ENCODE results near the gene PPP4R4. TPM values are rescaled to one million over a fixed set of nuclear protein-coding genes. Genes with fewer than 3 reads are reported as not detected.

Gene PPP4R4
- total RNA-seq, 6 experiments from 2014 or later, result 0.05 to 0.14 TPM; not detected in 4

DNA sequence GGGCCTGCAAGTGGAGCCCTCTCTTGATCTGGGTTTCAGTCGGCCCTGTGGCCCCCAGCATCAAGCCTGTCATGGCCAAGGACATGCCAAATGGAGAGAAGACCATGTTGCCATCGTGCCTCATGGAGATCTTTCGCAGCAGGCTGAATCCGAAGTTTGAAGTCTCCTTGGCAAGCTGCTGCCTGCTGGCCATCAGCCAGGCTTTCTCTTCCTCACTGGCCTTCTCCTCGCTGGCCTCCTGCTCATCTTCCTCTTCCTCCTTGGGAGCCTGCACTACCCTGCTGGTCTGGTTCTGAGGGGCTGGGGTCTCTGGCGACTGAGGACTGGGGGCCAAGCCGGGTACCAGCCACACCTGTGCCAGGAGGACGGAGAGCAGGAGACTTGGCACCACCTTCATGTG, 116.1 kb downstream of the PPP4R4 start:
- Mint-ChIP-seq H3K27me3 (ENCODE audit: insufficient read depth) (peaks cover 6% of the 10 kb centered on the region), H3K27ac (no peak overlapping the region), H3K4me3 (no peak overlapping the region)

DNA sequence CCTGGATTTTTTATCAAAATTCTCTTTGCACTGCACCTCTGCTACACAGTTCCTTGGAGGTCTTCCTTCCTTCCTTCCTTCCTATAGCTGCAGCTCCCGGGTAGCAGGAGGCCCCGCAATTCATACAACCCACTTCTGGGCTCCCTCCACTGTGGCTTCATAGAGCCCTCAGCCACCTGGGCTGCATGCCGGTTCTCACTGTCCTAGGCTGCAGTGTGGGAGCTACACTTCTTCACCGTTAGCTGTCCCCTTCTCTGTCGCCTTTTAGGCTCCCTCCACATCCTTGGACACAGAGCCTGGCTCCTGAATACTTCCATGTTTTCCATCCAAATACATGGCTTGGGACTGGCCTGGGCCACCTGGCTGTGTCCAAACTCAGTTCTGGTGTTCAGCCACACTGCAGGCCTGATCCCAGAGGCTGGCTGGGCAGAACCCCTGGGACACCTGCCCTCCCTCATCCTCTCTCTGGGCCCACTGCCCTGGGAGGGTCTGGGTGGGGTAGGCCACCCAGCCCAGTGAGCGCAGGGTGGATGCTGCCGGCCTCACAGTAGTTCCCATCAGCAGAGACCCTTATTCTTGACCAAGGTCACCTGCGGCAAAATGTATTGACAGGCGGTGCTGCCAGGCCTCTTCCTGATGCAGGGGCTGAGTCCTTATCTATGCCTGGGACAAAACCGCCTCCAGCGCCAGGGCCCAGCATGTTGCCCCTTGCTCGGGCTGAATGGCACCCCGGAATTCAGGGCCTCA, 117.2 kb downstream of the PPP4R4 start:
- H3K4me1 Mint-ChIP-seq (ENCODE audit: low read depth), result no peaks in the 10 kb centered on the region
- H3K36me3 Mint-ChIP-seq (ENCODE audit: low read depth), result no peaks in the 10 kb centered on the region
- H3K27ac Mint-ChIP-seq, result no peak overlapping the region
- DNase-seq, result no peak
- peaks cover 6% of the 10 kb centered on the region for H3K27me3 Mint-ChIP-seq (ENCODE audit: insufficient read depth)
- H3K4me3 Mint-ChIP-seq, result no peak overlapping the region
- TF ChIP-seq, protein P1, sequence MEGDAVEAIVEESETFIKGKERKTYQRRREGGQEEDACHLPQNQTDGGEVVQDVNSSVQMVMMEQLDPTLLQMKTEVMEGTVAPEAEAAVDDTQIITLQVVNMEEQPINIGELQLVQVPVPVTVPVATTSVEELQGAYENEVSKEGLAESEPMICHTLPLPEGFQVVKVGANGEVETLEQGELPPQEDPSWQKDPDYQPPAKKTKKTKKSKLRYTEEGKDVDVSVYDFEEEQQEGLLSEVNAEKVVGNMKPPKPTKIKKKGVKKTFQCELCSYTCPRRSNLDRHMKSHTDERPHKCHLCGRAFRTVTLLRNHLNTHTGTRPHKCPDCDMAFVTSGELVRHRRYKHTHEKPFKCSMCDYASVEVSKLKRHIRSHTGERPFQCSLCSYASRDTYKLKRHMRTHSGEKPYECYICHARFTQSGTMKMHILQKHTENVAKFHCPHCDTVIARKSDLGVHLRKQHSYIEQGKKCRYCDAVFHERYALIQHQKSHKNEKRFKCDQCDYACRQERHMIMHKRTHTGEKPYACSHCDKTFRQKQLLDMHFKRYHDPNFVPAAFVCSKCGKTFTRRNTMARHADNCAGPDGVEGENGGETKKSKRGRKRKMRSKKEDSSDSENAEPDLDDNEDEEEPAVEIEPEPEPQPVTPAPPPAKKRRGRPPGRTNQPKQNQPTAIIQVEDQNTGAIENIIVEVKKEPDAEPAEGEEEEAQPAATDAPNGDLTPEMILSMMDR (IDR thresholded peaks at IDR 0.05), result no peak
- H3K9me3 Mint-ChIP-seq, result peaks cover 64% of the 10 kb centered on the region

More for the DNA sequence above, 116.1 kb downstream of the PPP4R4 start:
- DNase-seq, result no peak
- TF ChIP-seq, protein P1 (IDR thresholded peaks at IDR 0.05), result no peak
- H3K36me3 Mint-ChIP-seq (ENCODE audit: low read depth), result no peaks in the 10 kb centered on the region
- H3K9me3 Mint-ChIP-seq, result peaks cover 57% of the 10 kb centered on the region
- H3K4me1 Mint-ChIP-seq (ENCODE audit: low read depth), result no peaks in the 10 kb centered on the region

DNA sequence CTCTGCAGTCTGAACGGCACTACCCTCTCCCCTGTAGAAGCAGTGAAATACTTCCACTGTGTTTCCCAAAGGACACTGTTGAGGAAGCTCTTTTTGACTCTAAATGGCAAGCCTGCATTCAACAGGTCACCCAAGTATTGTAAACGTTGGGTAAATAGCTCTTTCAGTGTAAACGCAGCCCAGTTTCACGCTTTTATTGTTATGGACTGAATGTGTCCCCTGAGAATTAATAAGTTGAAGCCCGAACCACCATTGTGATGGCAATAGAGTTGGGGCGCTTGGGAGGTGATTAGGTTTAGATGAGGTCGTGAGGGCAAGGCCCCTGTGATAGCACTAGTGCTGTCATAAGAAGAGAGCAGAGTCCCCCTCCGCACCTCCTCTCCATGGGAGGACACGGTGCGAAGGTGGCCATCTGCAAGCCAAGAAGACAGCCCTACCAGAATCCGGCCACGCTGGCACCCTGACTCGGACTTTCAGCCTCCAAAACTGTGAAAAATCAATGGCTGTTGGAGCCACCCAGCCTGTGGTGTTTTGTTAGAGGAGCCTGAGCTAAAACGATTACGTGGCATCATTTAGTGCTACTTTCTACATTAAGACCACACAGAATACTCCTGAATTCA, 117.9 kb downstream of the PPP4R4 start:
- Mint-ChIP-seq H3K27ac (no peak overlapping the region), H3K36me3 (ENCODE audit: low read depth) (no peaks in the 10 kb centered on the region), H3K4me3 (no peak overlapping the region), H3K4me1 (ENCODE audit: low read depth) (no peaks in the 10 kb centered on the region), H3K9me3 (peaks cover 63% of the 10 kb centered on the region), H3K27me3 (ENCODE audit: insufficient read depth) (peaks cover 6% of the 10 kb centered on the region)
- TF ChIP-seq, protein P1 (IDR thresholded peaks at IDR 0.05), result no peak
- no peak for DNase-seq

DNA sequence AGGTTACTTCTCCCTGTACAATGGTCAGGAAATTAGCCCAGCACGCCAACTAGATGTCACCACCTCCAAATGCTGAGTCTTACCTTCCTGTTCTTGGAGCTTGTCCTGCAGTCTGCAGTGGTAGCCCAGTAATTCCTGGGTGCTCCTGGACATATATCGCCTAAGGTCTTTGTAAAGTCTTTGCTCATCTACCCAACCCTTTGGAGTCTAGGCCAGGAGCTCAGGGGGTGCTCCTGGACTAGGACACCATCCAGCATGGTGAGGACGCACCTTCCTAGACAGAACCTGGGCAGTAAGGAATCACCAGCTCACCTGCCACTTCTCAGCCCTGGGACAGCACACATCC, 118.4 kb downstream of the PPP4R4 start:
- Mint-ChIP-seq H3K9me3 (peaks cover 65% of the 10 kb centered on the region), H3K4me3 (no peak overlapping the region), H3K27me3 (ENCODE audit: insufficient read depth) (peaks cover 6% of the 10 kb centered on the region), H3K36me3 (ENCODE audit: low read depth) (no peaks in the 10 kb centered on the region), H3K27ac (no peak overlapping the region), H3K4me1 (ENCODE audit: low read depth) (no peaks in the 10 kb centered on the region)
- no peak for DNase-seq
- TF ChIP-seq, protein P1 (IDR thresholded peaks at IDR 0.05), result no peak

DNA sequence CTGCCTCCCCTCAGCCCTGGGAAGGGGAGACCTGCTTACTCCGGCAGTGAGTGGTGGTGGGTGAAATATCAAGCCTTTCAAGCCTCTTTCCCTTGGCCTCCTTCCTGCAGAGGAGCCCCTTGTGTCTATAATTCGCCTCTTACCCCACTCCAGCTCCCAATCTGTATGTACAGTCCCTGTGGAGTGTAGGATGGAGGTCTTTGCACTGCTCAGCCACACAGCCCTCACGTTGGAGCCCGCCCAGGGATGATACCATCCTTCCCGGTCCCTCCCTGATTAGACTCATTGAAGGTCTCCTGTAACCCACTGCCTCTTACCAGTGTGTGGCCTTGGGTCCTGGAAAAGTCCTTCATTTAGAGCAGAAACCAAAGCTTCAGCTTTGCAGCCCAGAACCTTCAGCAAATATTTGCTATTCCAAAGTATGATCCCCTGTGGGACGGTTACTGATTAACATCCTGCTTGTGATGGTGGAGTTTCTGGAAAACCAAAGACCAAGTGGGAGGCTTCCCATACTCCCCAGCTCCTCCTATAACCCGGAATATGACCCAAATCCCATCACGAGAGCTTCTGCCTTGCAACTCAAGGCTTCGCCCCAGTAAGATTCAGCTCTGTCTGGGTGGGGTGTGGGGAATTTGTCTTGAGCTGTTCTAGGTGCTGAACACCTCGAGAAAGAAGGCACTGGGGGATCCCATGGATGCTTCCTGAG, 118.9 kb downstream of the PPP4R4 start, which contains the start of gene SERPINA10:
Gene SERPINA10, minus strand, starts transcription at position 397 of the 706 bp plus-strand sequence. CDS start 2,675 bp downstream, outside the sequence.
- Mint-ChIP-seq H3K4me1 (ENCODE audit: low read depth) (no peaks in the 10 kb centered on the region), H3K27ac (no peak within 1 kb of the TSS), H3K36me3 (ENCODE audit: low read depth) (no peaks in the 10 kb centered on the region), H3K4me3 (no peak within 1 kb of the TSS), H3K9me3 (peaks cover 60% of the 10 kb centered on the region), H3K27me3 (ENCODE audit: insufficient read depth) (peaks cover 4% of the 10 kb centered on the region)
- no peak for DNase-seq
- TF ChIP-seq, protein P1 (IDR thresholded peaks at IDR 0.05), result no peak
